ENCODE results near the gene RAPGEF1. TPM values are rescaled to one million over a fixed set of nuclear protein-coding genes. Genes with fewer than 3 reads are reported as not detected.

RAPGEF1 gene
- total and polyA plus RNA-seq, 2 of the 13 experiments (the other 11 are each of a cell fraction or from before 2014, with no cell fraction given), result 21.2 to 38.9 TPM

GRCh38 chr9:131605770-131606590 is 133.9 kb downstream of the RAPGEF1 start (continued):
- TF ChIP-seq ZHX2 (IDR thresholded peaks at IDR 0.05; ENCODE audit: low read depth) (peak; percentile 87), ZHX2 (CRISPR knock-in tag; IDR thresholded peaks at IDR 0.05; ENCODE audit: borderline replicate concordance) (peak; percentile 88; the same call in 1 of the 2 replicates), TAF15 (IDR thresholded peaks at IDR 0.05; ENCODE audit: low read depth, low read length, poor library complexity, severe bottlenecking) (no peak), ZNF18 (CRISPR knock-in tag; IDR thresholded peaks at IDR 0.05; ENCODE audit: insufficient replicate concordance) (no peak), AKNA (CRISPR knock-in tag; IDR thresholded peaks at IDR 0.05; ENCODE audit: borderline replicate concordance) (no peak), ZNF496 (CRISPR knock-in tag; IDR thresholded peaks at IDR 0.05; ENCODE audit: insufficient replicate concordance) (no peak), ZNF234 (CRISPR knock-in tag; conservative IDR thresholded peaks at IDR 0.05) (no peak), ZNF569 (CRISPR knock-in tag; IDR thresholded peaks at IDR 0.05; ENCODE audit: borderline replicate concordance) (no peak), HMGXB3 (CRISPR knock-in tag; IDR thresholded peaks at IDR 0.05; ENCODE audit: borderline replicate concordance) (peak; percentile 78; the same call in 1 of the 2 replicates)
